Omental fat pad (tissue), 4 donors: ENCODE data around the gene ZNF431. TPM values are rescaled to one million over a fixed set of nuclear protein-coding genes. Genes with fewer than 3 reads are reported as not detected.
A peak's percentile ranks its signal among the peaks of the same experiment; 100 is the strongest.
"Not testable (repeated sequence)": the region's sequence is repeated elsewhere in the genome, so short reads cannot be mapped to it uniquely, and the experiment has no call there.

ENCODE experiments used
- ATAC-seq: fragments of 150-250 bp; one replicate; pipeline ENCODE4 v1.9.1; 2016; ENCODE audit warnings: mild to moderate bottlenecking, moderate library complexity; ENCODE audit not compliant: low FRiP score
- DNase-seq: peaks from one replicate; pipeline ENCODE4 v3.0.0-alpha.2; 2019; ENCODE audit warnings: low spot score
- CTCF ChIP-seq, 3 donors: fragments of 450-650 bp; IDR thresholded peaks; one replicate each; pipeline ENCODE4 v1.5.1; 2016 to 2017; ENCODE audit warnings: antibody characterized with exemption in 3 of 3, mild to moderate bottlenecking in 3 of 3, moderate library complexity in 2 of 3
- total RNA-seq, 4 donors: library from RNA; depleted of rRNA; stranded (reverse); fragments of >200 nt; gene quantifications; one replicate each; pipeline ENCODE4 v1.1.0, GENCODE V29; 2016

ZNF431 gene
- total RNA-seq, 4 donors from 2014 or later = 6.3 to 12.5 (median 10.3) TPM

GRCh38 chr19:21164541-21164940 lies 22.7 kb downstream of the ZNF431 start:
- ATAC-seq = no peak
- no peak for DNase-seq
- no peak for TF ChIP-seq CTCF (IDR thresholded peaks at IDR 0.05)

- no peak for ATAC-seq
- DNase-seq = no peak
- no peak for TF ChIP-seq CTCF (IDR thresholded peaks at IDR 0.05)
These were observed 24.6 kb downstream of the ZNF431 start for GRCh38 chr19:21166436-21166835.

- ATAC-seq (no peak), DNase-seq (no peak)
- TF ChIP-seq CTCF (IDR thresholded peaks at IDR 0.05) = no peak
These were observed 55.9 kb downstream of the ZNF431 start for GRCh38 chr19:21197590-21198295.

- DNase-seq = no peak
- ATAC-seq = peak; percentile 6
- no peak for TF ChIP-seq CTCF (IDR thresholded peaks at IDR 0.05)
These were observed 61.1 kb downstream of the ZNF431 start for GRCh38 chr19:21202865-21203494.

- ATAC-seq = no peak
- no peak for TF ChIP-seq CTCF (IDR thresholded peaks at IDR 0.05)
- DNase-seq = no peak
These were observed 68.3 kb downstream of the ZNF431 start for GRCh38 chr19:21210037-21210621.

GRCh38 chr19:21221693-21222092 lies 79.9 kb downstream of the ZNF431 start:
- TF ChIP-seq CTCF (IDR thresholded peaks at IDR 0.05) = no peak
- no peak for DNase-seq
- no peak for ATAC-seq

- ATAC-seq, DNase-seq: not testable (repeated sequence)
These were observed 88.1 kb downstream of the ZNF431 start for GRCh38 chr19:21229938-21230337.
